Head of caudate nucleus (tissue), 42 donors: ENCODE data around the gene NUP98.

Experiments
- DNase-seq, 42 donors: peaks; one replicate each; pipeline versions ENCODE4 v3.0.0 to v3.0.0-alpha.2; 2020 to 2021; ENCODE audit warnings: mixed read lengths in 7 of 42
- intact Hi-C: fragments of 100-400 bp; cut with DNase I; formaldehyde crosslinking; loops from one replicate; pipeline ENCODE4 v1.15.0; 2022

NUP98 gene

DNA sequence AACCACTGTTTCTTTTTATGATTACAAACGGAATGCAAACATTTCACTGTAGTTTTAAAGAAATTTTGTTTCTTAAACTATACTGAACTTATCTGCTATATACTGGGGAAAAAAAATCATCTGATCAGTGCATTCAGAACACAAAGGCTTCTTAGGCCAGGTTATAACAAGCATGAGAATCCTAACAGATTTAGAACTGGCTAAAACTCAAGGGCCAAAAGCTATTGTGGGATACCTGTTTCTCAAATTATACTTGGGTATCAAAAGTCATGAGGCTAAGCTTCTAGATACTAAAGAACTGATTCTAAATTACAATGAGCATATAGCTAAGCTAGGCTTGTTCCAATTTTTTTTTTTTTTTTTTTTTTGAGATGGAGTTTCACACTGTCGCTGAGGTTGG is 96.4 kb downstream of the NUP98 start:
- intact Hi-C loops, result no loop called here

DNA sequence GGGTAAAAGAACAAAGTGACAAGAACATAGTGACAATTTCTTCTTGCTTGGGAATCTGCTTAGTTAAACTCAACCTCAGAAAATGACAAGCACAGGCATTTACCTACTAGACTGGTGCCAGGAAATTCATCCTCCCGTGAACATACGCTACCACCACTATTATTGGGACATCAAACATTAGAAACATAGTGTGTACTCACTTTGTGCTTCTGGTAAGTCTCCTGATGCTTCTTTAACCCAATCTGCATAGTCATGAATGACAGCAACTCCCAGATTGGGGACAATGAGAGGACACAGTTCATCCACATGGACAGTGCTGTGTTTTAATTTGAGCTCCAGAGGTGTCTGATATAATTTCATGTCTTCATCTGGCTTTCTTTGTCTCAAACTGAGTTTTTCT is 96.9 kb downstream of the NUP98 start:
- no peak for DNase-seq
- intact Hi-C loops, result no loop called here

More for the DNA sequence above, 96.4 kb downstream of the NUP98 start:
- DNase-seq, result no peak

DNA sequence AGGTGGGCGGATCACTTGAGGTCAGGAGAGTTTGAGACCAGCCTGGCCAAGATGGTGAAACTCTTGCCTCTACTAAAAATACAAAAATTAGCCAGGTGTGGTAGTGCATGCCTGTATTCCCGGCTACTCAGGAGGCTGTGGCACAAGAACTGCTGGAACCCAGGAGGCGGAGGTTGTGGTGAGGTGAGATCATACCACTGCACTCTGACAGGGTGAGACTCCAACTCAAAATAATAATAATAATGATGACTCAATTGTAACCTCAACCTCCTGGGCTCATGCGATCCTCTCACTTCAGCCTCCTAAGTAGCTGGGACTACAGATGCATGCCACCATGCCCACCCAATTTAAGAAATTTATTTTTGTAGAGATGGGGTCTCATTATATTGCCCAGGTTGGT is 110.6 kb downstream of the NUP98 start:
- intact Hi-C loops, result no loop called here
- no peak for DNase-seq

DNA sequence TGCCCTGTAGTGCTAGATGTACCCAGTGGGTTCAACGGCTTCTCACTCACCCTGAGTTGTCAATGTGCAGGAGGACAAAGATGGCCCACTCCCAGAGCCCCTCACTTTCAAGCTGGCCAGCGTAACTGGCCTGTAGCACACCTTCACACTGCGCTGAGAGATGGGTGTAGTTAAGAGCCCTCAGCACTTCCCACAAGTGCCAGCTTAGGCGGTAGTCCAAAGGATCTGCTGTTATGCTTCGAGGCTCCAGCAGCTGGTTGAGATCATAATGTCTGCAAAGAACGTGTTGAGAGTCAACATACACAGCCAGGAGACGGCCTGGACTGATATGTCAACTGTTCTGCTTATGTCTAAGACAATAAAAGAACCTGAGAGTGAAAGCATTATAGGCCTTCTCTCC is 111.4 kb downstream of the NUP98 start:
- DNase-seq, result no peak
- intact Hi-C loops, result no loop called here

DNA sequence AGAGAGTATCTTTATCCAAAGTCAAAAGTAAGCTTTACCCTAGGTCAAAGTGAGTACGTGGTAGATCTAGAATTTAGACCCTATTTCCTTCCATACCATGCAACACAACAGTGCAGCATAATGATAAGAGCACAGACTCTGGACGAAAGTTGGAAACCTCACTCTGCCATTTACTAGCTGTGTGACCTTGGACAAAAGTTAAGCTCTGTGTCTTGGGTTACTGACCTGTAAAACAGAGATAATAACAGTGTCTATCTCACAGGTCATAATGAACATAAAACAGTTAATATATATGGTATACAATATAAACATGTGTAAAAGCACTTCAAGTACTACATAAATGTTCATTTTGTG is 112.6 kb downstream of the NUP98 start:
- no peak for DNase-seq
- intact Hi-C loops, result no loop called here

DNA sequence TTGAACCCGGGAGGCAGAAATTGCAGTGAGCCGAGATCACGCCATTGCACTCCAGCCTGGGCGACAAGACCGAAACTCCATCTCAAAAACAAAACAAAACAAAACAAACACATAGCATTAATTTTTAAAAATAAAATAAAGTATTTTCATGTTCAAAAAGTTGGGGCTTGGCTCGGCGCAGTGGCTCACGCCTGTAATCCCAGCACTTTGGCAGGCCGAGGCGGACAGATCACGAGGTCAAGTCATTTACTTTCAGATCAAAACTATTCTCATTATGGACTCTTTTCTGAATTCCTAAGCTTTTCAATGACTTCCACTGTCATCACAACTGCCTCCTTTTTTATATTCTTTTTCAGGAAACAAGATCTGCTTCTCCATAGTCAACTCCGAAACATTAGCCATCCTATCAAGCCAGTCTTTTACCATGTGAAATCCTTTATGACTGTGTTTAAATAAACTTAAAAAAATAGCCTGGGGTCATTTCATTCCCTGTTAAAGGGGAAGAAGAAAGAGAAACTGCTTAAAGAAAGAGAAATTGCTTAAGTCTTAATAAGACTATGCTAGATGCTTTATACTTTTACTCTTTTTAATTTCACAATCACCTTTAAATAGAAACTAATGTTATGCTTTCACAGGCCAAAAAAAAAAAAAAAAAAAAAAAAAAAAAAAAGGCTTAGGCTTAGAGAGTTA is 113.1 kb downstream of the NUP98 start:
- DNase-seq, result no peak
- intact Hi-C loops, result no loop called here

DNA sequence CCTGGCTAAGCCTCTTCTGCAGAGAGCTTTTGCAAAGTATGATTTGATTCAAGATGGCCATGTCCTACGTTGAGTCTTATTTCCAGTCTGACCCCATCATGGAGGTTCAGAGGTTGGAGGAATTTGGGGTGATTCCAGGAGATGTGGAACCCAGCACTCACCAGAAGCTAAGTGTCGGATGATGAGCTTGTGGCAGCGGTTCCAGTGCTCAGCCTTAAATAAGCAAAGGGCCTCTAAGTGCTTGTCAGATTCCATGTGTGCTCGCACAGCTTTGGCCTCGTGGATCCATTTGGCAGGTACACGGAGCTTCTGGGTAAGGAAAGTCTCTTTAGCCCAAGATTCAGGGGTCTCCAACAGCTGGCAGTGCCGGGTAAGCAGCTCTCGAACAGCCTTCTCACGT is 114.3 kb downstream of the NUP98 start:
- intact Hi-C loops, result no loop called here
- no peak for DNase-seq

DNA sequence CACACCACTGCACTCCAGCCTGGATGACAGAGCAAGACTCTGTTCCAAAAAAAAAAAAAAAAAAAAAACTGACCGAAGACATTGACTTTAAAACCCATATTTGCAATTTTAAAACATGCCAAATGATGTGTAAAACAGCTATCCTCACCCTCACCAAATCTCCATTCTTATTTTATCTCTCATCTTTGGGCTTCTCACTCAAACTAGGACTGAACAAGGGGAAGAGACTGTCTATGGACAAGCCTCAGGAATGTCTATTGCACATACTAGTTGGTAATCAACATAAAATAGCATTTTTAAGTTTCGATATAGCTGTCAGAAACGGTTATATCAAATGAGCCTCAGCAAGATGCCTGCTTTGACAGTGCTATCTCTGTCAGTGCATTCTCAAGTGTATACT is 118.3 kb downstream of the NUP98 start:
- DNase-seq, result no peak
- intact Hi-C loops, result no loop called here

DNA sequence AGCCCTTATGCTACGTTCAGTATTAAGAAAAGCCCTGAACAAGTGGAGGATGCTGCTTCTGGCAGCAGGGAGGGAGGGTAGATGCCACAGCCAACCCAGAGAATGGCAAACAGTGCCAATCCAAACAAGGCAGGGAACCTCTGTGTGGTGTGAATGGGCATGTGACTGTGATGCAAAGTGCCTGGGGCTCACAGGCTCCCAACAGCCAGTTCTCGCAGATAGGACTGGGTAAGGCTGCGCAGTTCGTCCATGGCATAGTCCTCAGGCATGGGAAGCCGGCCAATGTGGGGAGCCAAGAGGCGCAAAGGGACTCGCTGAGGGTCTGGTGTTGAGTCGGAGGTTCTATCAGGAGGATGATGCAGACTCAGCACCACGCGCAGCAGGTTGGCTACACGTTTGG is 121.4 kb downstream of the NUP98 start:
- DNase-seq, result no peak
- intact Hi-C loops, result no loop called here

DNA sequence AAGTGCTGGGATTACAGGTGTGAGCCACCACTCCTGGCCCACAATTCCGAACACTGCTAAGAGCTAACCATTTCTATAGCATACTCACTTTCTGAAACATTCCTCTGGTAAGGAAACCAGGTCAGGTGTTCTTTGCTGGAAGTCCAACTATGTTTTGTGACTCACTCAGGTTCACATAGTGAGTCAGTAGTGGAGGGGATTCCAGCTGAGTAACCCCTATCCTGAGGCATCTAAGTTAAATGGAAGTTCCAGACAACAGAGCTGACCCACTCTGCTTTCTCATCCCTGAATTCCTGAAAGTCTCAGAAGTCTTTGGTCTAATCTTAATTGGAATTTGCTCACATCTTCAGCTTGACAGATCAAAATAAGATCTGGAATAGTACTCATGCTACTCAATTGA is 123.2 kb downstream of the NUP98 start:
- intact Hi-C loops, result no loop called here
- DNase-seq, result no peak

DNA sequence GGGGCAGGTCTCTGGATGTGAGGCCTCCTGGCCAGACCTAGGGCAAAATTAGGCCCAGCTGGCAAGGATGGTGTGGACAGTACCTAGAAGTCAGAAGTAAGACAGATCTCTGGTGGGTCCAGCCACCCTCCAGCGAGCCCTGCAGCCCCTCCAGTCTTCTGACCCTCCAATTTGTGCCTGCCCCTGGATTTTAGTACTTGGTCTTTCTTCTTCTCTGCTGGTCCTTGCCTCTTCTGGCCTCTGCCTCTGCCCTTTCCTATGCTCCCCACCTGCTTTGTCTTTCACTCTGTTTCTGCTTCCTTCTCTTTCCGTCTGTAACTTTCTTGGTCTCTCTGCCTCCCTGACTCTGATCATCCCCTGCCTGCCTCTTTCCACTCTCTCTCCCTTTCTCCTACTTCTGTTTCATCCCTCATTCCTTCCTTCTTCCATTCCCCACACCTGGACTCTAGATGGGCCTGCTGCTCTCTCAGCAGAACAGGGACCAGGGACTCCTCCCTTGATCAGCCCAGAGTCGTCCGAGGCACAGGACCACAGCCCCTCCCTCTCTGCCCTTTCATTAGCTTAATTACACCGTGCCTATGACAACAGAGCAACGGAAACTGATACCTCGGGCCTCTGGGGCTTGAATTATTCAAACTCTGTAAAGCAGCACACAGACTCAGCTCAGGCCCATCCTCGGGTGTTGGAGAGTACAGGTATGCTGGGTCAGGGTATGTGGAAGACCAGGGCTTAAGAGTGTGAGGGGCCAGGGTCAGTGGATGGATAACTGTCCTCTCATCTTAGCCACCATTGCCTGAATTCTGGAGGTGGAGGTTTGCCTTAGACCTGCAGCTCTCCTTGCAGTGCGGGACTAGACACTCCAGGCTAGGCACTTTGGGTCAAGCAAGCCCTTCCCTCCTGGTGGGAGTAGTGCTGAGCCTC is 125.8 kb downstream of the NUP98 start, which contains the start of gene CHRNA10:
Gene CHRNA10 (minus strand): TSS at position 51 of the 921 bp plus-strand sequence. CDS start 72 bp downstream, outside the sequence.
- no peak for DNase-seq
- intact Hi-C loops, result no loop called here

DNA sequence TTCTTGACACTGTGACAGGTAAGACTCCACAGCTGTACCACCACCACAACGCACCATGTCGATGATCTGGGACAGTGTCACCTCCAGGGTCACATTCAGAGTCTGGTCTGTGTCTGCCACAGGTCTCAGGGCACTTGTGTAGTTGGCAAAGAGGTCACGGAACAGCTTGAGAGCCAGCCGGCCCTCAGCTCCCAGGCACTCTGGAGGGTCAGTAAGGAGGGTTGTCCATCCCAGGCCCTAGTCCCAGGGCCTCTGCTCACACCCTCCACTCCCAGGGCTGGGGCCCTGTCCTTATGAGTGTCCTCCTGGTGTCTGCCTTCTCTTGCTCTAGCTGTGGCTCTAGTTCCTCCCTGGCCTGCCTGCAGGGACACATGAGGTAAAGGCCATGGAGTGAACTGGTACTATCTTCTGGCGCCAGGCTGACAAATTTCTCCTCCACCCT is 127.6 kb downstream of the NUP98 start:
- no peak for DNase-seq
- intact Hi-C loops, result no loop called here

DNA sequence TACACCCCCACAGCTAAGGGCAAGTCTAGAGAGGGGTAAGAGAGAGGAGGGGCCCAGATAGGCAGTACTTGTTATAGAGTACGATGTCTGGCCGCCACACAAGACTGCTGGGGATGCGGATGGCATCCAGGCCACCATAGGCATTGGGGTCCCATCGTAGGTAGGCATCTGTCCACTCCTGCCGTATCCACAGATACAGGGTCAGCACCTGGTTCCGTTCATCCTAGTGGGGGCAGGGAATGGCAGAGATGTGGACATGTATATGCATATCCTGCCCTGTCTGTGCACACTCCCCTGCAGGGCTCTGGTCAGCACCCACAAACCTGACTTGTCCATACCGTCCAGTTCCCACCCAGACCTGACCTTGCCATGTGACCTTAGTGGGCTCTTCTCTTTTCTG is 128.2 kb downstream of the NUP98 start:
- DNase-seq, result no peak
- intact Hi-C loops, result no loop called here

DNA sequence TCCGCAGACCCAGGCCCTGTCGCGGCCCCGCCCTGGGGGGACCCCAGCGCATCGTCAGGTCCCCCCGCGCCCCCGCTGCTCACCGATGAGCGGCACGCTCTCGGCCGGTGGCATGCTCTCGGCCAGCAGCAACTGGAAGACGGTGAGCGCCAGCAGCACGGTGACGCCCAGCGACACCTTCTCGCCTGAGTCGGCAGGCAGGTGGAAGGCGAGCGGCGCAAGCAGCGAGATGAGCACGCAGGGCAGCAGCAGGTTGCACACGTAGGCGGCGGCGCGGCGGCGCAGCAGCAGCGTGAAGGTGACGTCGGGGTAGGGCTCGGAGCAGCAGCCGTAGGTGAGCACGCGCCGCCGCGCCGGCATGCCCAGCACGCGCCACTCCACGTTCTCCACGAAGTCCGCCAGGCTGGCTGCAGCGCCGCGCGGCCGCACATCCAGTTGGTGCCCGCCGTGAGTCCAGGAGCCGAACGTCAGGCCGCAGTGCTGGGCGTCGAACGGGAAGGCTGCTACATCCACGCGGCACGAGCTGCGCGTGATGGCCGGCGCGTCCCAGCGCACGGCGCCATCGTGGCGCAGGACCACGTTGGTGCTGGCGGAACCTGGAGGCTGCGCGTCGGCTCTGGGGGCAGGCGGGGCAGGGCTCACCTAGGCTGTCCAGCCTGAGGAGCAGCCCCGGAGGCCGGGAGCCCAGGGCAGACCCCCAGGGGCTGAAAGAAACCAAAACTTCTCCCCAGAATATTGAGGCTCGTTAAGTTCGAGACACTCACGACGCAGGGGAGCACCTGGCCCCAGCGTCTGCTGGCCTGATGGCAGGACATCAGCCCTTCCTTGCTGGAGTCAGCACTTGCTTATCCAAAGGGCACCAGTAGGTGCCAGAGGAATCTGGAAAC is 130.0 kb downstream of the NUP98 start:
- DNase-seq, result no peak
- intact Hi-C loops, result no loop called here

DNA sequence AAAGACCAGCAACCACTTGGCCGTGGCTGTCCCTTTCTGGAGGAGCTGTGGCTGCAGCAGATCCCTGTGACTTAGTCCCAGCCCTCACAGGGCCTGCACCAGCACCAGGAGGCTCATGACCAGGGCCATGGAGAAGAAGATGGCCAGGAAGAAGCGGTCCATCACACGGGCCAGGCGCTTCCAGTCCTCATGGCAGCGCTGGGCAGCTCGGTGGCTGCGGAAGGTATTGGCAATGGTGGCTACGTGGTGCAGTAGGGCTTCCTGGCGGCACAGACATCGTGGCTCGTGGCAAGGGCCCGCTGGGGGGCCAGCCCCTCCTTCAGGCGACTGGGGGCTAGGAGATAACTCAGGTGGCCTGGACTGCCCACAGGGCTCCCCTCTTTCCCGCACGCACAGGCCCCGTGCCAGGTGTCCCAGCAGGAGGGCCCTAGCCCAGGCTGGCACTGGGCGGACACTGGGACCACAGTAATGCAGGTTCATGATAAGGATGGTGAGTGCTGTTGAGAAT is 131.3 kb downstream of the NUP98 start:
- intact Hi-C loops, result no loop called here
- no peak for DNase-seq

DNA sequence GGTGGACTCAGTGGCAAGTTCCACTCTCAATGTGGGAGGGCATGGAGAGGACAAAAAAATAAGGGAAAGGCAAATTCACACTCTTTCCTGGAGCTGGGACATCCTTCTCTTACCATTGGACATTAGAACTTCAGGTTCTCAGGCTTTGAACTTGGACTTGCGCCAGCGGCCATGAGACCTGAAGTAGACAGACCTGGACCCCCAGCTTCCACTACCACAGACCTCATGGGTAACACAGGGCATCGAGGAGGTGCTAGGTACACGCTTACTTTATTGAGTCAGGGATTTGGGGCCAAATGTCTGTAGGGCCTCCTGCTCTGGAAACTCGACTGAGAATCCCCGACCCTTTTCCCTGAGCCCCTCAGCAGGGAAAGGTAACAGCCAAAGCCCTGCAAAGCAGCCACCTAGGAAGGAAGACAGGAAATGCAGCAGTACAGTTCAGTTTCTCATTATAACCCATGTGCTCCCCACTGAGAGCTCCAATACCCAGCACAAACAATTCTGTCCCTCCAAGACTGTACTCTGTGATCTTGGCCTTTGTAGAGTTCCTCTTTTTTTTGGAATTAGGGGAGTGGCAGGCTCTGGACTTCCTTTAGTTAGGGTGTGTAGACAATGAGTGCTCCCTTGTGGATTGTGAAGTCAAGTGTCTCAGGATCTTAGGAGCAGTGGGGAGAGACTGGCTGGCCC is 131.9 kb downstream of the NUP98 start:
- intact Hi-C loops, result no loop called here
- no peak for DNase-seq

DNA sequence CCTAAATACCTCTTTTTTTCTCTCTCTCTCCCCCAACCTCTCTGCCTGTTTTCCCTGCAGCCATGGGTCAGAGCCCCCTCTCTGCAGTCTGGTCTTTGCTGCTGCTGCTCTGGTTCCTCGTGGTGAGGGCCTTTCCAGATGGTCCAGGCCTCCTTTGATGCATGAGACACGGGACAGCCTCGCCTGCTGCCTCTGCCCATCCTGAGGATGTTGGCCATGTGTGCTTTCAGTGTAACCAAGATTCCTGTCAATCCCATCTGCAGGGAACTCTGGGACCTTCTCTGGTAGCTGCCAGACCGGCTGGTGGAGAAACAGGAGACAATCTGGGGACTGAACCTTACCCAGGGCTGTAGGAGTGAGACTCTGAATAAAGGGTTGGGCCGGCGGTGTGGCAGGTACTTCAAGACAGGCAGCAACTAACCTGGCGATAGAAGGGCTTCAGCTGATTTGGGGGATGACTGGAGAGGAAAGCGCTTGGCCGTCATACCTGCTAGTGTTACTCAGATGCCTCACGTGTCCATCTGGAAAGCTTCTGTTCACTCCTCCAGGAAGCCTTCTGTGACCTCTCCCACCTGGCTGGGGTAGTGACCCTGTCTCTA is 133.2 kb downstream of the NUP98 start:
- intact Hi-C loops, result no loop called here
- no peak for DNase-seq

DNA sequence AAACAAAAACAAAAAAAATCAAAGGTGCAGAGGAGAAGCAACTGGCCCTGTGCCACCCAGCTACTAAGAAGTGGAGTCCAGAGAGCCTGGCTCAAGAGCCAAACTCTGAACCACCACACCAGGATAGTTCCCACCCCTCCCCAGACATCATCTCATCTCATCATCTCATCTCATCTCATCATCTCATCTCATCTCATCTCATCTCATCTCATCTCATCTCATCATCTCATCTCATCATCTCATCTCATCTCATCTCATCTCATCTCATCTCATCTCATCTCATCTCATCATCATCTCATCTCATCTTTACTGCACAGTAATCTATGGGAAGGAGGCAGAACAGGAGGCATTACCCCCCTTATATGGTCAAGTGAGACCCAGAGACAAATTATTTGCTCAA is 134.5 kb downstream of the NUP98 start:
- no peak for DNase-seq
- intact Hi-C loops, result no loop called here
